COLO668 (cell line): ENCODE results near the gene PIGO.

Experiments
- DNase-seq: peaks from one replicate; lab custom pipeline; 2025; ENCODE audit not compliant: unreplicated experiment; lab: John Stamatoyannopoulos, UW

The PIGO gene

DNA sequence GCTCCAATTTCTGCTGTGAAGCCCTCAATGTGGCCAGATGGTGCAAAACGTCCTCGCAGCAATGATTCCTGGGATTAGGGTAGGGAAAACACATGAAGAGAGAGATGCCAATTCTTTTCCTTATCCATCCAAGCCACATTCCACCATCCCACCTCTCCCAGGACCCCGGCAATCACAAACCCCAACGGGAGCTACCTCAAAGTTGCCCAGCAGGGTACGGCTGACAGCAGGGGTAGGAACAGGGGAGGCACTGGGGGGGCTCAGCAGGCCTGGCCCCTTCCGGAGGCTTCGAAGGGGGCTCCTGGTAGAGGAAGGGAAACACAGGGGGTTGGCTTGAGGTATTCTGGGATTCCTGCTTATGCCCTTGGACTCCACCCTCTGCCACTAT is 9.9 kb upstream of the PIGO start:
- DNase-seq = no peak

DNA sequence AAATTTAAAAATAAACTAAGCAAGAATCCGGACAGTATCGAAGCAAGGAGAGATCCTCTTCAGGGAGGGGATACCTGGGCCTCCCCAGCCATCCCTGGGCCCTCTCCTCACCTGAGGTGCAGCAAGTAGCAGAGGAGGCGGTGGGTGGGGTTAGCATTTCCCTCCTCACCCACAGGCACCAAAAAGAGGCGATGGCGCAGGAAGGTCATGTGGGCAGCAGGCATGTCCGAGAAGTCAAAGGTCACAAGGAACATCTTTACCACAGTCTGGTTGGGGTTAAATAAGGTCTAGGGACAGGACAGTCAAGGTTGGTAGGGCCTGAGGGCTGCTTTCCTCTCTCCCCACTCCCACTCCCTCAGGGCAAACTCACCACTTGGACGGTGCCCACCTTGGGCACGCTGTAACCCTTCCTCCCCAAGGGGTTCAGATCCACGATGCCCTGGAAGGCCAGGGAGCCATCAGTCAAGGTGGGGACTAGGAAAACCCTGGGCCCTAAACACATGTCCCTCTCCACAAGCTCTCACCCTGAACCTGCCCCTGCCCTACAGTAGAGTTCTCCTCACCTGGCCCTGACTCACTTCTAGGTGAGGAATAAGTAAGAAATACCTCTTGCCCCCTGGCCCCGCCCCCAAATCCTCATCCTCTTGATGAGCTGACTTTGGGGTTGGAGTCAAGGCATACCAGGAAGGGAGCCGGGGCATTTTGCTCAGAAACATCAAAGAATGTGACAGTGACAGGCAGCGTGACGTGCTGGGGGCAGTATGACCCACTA is 9.4 kb upstream of the PIGO start:
- no peak for DNase-seq

DNA sequence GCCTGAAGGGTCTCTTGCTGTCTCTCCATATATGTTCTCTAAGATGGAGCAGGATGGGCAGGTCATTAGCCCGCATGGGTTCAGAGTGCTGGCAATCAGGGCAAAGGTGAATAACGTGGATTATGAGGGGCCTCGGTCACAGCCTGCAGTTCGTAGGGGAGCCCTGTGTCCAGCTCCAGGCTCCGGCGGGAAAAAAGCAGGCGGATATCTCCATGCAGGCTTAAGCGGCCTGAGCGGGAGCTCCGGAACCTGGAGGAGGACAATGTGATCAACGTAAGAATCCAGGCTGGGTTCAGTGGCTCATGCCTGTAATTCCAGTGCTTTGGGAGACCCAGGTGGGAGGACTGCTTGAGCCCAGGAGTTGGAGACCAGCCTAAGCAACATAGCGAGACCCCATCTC is 8.7 kb upstream of the PIGO start:
- no peak for DNase-seq

DNA sequence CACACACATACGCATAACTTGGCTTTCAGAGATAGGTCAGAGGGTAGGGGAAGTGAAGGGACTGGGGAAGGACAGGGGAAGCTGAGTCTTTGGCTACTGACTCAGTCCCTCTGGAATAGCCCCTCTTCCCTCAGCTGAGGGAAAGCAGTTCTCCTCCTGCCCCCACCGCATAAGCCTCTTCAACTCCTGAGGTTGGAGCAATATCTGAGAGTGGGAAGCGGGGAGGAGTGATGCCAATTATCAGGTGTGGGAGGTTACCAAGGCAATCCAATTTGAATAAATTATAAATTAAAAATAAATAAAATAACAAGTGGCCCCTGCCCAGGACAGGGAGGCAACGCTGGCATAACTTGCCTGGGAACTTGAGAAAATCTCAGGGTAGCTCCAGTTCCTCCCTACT is 8.2 kb upstream of the PIGO start:
- no peak for DNase-seq

DNA sequence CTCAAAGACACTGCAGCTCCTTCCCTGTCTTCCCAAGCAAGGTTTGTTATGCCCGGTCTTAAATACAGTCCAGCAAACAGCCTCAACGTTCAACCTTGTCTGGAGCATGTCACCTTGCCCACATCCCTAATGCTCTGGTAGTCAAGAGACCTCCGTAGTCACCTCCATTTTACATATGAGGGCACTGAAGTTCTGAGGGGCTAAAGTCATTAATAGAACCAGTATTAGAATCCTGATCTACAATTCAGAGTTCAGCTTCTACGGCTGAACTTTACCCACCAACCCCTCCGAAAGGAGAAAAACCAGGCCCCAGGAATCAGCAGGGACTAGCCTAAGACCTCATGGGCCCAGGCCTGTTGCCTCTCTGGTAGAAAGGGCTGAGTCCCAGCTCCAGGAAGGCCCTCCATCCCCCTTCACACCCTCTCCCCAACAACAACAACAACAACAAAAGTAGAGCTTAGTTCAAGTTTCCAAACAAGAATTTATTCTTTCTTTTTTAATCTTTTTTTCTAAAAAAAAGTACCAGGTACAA is 7.3 kb upstream of the PIGO start:
- DNase-seq = no peak

DNA sequence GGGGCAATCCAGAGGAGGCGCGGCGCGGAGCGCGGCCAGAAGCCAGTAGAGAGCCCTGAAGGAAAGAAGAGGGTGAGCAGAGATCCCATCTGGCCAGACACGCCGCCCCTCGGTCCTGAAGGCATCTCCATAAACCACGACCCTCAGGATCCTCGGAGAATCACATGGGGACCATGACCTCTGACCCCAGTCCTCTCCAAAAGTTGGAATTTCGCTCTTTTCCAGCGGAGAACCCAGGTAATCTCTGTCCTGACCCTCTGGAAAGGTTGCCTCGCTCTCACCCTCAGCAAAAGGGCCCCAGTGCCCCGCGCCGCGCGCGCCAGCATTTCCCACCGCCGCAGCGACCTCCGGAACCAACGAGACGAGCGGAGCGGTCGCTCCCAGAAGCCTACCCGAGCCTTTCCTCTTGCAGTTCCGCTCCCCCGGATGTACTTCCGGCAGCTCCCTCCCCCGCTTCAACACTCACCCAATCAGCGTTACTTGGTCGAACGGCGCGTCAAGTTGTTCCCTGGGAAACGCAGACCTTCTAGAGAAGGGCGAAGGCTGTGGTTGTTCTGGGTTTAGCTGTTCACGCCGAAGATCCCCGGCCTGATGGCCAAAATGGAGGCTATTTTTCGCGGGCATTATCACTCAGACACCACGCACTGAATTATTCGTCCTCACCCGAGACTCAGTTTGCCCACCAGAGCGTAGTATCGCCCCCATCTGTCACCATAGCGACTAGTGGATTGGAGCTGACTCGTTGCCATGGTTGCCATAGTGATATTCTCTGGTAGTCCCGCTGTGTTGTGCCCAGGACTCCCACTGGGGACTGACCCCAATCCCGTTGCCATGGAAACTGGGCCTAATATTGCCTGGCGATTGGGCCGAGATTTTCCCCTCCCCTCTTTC is 6.6 kb upstream of the PIGO start, which contains the start of gene STOML2:
TSS of gene STOML2 (minus strand) at position 363 of the 891 bp plus-strand sequence. CDS start at position 326, 37 bp downstream.
- peak; percentile 93 for DNase-seq

DNA sequence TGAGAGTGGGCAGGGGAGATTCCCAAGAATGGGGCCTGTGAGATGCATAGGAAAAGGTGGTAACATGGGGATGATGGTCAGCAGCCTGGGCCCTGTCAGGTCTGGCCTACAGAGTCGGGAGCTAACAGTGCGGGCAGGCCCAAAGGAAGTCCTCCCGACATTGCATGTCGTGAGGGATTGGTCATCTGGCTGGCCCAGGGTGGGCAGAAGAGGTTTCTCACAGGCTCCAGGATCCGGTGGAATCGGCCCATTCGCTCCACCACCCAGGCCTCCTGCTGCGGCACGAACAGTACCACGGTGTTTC is 6.0 kb upstream of the PIGO start:
- peak; percentile 17 for DNase-seq

DNA sequence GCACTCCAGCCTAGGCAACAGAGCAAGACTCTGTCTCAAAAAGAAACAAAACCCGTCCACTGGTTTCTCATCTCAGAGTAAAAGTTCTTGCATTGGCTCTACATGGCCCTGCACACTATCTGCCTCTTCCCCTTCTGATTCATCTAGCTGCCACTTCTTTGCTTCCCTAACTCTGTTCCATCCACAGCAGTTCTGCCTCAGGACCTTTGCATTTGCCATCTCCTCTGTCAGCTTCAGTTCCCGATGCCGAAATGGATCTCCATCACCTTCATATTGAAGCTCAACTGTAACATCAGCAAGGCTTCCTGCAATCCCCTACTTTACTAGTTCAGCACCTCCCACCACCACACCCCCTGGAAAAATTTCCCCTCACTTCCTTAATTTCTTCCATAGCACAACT is 1.2 kb upstream of the PIGO start:
- no peak for DNase-seq

DNA sequence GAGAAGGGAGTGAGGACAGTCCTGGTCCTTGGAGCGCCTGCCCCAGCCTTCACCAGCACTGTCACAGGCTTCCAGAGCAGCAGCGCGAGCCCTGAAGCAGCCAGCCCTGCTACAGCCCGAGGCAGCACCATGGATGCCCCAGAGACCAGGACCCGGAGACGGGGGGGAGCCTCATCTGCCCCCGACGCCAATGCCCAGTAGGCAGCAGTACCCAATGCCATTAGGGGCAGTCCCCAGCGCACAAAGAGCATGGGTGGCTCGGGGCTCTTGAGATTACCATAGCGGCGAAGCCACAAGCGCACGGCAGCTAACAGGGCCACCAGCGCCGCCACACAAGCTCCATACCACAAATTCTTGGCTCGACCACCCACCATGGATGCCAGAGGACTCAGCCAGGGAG is 4.9 kb downstream of the PIGO start:
- no peak for DNase-seq

DNA sequence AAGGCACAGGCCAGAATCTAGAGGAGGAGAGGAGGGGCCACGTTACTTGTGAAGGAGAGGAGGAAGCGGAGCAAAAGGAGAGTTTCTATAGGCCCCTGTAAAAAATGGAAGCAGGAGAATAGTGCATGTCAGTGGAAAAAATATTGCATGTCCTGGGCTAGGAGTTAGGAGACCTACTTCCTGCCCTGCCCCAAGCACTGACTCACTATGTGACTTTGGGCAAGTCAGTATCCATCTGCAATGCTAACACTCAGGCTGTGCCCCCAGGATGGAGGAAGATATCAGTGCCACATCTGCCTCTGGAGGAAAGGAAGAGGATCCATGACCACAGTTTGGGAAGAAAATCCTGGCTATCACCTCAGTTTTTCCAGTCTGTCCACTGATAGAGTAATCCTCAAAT is 7.0 kb downstream of the PIGO start:
- DNase-seq = no peak

DNA sequence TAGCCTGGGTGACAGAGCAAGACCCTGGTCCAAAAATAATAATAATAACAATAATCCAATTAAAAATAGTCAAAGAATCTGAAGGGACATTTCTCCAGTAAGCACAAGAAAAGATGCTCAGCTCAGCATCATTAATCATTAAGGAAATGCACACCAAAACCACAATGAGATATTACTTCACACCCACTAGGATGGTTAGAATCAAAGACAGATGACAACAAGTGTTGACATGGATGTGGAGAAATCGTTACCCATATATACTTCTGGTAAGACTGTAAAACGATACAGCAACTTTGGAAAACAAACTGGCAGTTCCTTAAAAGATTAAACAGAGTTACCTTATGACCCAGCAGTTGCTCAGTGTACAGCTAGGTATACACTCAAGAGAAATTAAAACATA is 11.3 kb downstream of the PIGO start:
- DNase-seq = no peak

DNA sequence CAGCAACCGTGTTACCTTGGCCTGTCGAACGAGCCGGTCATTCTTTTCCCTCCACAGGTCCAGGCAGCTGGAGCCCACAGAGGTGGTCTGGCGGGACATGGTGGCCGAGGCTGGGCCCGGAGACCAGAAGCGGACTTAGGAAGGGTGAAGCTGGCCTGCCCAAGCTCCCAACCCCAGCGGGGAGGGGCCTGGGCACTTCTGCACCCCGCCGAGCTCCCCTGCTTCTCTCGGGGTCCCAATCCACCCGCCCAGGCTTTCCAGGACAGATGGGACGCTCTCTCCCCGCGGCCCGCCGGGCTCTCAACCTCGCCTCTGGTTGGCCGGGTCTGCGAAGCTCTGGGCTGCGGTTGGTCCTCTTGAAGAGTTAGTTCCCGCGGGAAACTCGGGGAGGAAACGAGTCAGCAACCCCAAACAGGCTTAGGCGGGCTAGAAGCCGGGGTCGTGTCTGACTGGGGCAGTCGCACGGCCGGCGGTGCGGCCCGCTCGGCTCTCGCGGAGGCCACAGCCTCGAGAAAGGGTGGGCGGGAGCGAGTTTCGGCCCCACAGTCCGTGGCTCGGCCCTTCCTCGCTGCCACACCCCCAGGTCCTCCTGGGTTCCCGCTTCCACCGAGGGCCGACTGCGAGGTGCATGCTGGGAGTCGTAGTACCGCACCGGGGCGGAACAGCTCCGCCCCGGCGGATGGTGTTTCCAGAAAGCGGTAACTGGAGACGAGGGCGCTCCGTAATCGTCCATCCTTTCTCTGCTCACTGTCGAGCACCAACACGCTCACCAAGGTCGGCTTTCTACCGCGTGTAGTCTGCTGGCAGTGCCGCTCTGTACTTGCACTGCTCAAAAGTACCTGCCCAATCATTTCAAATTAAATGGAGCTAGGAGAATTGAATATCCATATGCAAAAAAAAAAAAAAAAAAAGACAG is 16.7 kb downstream of the PIGO start, which contains the start of gene FANCG:
TSS of gene FANCG (minus strand) at position 517 of the 916 bp plus-strand sequence. CDS start at position 99, 418 bp downstream.
- DNase-seq = peak; percentile 93

DNA sequence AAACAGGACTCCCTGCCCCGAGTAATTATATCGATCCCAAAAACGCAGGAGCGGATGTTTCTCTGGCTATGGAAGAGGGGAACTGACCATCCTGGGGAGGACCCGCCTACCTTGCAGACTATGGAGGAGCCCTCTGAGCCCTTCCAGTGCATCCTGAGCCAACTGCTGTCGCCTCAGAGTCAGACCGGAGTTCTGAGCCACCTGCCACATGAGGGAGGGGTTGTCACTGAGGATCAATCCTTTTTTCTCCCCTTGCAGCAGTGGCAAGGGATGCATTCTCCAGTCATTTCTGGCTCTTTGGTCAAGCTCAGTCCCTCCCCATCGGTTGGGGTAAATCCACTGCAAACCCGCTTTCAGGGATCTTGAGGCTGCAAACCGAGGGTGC is 17.4 kb downstream of the PIGO start:
- DNase-seq = peak; percentile 27

DNA sequence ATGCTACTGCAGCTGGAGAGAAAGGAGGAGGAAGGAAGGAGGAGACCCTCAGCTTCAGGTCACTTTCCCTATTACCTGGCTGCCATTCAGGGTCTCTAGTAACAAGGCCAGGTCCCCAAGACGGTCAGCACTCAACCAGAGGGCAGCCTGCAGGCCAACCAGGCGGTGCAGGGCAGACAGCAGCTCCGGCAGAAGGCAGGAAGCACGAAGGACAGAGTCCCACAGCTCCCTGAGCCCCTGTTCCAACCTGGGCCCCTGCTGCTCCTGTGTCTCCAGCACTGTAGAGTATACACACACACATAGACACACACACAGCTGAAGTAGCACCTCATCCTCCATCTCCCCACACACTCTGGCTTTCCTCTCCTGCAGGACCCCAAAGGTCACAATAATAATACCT is 18.3 kb downstream of the PIGO start:
- DNase-seq = no peak

DNA sequence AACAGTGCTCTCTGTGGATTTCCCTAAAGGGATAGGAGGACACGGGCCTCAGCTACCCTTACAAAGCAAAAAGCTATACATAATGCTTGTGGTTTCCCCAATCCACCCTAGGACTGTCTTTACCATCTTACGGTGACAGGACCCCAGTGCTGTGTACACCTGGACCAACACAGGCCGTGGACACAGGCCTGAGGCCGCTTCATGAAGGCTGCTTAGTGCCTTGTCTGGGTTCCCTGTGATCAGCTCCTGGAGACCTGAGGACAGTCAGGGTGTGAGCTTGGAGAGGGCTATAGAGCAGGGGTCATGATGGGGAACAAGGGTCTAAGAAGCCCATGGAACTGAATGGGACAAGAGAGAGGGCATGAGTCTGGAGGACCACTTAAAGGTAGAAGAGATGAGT is 19.5 kb downstream of the PIGO start:
- DNase-seq = no peak

DNA sequence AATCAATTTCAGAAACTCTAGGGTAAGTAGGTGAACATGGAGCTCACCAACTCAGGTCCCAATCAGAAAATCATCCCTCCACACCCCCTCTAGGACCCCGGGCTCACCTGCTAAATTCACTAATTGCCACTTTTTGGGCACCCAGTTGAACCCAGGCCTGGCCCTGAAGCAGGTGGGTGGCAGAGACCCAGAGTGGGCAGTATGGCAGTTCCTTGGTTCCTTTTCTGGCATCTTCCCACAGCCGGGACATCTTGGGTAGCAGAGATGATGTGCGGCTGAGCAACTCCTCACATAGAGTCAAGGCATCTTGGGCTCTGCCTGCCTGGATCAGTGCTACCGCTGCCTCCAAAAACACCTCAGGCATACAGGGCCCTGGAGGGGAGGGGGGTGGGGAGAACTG is 21.0 kb downstream of the PIGO start:
- DNase-seq = no peak

DNA sequence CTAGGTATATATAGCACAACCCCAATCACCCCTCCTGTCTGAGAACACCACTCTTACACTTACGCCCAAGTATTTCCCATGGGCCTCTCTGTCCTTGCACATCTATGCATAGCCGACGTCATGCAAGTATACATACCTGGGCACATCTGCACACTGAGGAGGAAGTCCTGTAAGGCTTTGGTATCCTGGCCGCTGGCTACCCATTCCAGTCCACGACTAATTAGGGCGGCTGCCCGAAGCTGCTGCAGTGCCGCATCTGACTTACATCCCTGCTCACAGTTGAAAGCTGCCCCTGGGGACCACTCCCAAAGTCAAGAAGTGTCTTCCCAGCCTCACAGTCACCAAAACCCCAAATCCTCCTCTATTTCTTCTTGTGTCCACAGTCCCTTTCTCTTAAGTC is 21.6 kb downstream of the PIGO start:
- no peak for DNase-seq

DNA sequence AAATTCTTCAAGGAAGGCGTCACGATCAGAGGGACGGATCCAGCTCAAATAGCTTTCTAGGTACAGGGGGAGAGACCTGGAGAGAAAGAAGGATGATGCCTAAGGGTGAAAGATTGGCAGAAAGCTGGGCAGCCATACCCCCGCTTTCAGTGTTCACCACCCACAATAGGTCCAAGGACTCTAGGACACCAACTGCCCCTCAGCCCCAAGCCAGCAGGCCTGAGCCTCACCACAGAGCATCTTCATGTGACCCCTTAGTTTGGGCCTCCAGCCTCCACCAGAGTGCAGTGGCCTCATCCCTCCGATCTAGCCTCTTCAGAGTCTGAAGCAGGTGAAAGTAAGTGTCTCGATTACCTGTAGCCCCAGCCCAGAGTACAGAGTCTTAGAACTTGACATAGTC is 22.2 kb downstream of the PIGO start:
- DNase-seq = no peak

DNA sequence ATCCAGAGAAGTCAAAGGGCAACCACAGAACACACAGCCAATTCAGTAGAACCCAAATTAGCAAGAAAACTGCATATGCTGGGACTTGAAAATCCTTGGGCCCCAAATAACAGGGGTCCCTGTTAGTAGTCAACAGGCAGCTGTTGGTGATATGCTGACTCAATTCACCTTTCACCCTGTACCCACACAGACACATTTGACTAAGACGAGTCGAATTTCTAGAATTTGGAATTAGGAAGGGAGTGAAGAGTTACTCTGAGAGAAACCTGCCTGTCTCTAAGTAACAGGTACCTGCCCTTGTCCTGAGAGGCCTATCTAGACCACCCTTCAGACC is 23.1 kb downstream of the PIGO start:
- DNase-seq = no peak

DNA sequence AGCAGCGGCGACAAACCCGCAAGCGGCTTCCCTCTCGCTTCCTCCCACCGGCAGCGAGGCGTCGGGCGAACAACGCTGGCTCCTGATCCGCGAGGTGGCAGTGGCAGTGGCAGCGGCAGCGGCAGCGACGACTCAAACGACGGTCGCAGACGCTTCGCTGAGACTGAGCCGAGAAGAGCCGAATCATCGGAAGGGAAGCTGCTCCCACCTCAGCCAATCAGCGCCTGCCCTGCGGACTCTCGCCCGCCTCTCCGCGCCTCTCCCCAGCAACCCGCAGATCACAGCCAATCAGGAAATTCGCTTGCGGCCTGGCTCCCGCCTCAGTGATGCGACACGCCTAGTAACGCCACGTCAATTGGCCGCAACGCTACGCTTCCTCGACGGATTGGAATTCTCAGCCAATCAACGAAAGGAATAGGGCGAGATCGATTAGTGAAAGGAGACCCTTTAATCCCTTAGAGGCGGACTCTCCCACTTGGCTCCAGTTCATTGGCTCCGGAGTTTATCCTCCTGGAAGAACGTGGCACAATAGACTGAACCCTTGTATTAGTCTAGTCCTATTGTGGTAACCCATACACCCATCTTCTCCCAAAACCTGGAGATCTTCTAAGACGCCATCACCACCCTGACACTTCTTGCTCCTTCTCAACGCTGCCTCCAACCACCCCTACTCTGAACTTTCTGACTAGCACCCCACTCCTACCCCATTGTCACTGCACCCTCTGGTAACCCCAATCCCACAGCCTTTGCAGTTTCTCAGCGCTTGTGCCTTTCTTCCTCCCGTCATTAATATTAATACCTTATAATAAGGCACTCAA is 23.7 kb downstream of the PIGO start, which contains the start of gene VCP:
TSS of gene VCP (minus strand) at position 165 of the 818 bp plus-strand sequence. CDS start 272 bp downstream, outside the sequence.
- DNase-seq = peak; percentile 96
